ENCODE results near the gene IGBP1. TPM values are rescaled to one million over a fixed set of nuclear protein-coding genes. Genes with fewer than 3 reads are reported as not detected.

The IGBP1 gene
- polyA plus RNA-seq, 1 experiment = 68.3 TPM

DNA sequence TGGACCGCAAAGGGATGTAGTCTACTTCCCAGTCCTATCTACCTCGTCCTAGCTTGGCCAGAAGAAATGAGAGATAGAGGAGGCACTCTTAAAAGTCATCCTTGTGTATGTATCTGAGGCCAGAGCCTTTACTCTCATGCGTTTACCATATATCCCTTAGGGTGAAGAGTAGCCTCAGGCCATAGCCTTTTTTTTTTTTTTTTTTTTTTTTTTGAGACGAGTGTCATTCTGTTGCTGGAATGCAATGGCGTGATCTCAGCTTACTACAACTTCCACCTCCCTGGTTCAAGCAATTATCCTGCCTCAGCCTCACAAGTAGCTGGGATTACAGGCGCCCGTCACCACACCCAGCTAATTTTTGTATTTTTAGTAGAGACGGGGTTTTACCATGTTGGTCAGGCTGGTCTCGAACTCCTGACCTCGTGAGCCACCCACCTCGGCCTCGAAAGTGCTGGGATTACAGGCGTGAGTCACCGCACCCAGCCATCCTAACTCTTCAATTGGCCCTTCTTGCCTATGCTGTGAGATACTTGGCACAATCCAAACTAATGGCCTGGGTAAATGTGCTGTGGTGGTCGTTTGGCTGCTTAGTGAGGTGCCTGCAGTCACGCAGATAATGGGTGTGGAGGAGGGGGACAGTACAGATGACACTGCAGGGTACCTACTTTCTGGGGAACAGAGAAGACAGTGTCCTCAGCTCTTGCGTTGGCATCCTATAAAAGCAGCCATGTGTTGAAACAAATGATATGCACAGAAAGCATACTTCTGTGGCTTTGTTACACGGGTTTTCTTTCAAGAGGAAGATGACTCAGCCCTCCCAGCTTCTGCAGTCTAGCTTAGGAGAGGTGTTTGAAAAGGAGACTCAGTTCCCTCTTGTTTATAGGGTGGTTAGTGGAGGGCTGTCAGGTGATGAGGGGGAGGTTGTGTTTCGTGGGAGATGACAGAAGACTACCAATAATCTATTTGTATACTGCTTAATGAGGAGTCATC is 33.6 kb downstream of the IGBP1 start:
- H3K4me3 ChIP-seq (ENCODE audit: low read depth, low read length) = no peak overlapping the region
- H3K36me3 ChIP-seq (ENCODE audit: control insufficient read depth, insufficient read depth, low read length) = peaks cover 2% of the 10 kb centered on the region
- POLR2A ChIA-PET = interaction anchor here (0.6 kb wide), 1 partner anchor 123 kb away, joined by 4 read pairs; the partner anchor contains the start of genes KIF4A and PDZD11
- H3K27me3 ChIP-seq (ENCODE audit: control insufficient read depth, insufficient read depth, low read length) = no peaks in the 10 kb centered on the region
- no peak for TF ChIP-seq CTCF (IDR thresholded peaks at IDR 0.05; ENCODE audit: insufficient read depth, low read depth, low read length)
- DNase-seq (ENCODE audit: low read depth) = no peak
- CTCF ChIA-PET = interaction anchor here (1.2 kb wide), 1 partner anchor 33 kb away, joined by 4 read pairs; no protein-coding TSS in a partner anchor

DNA sequence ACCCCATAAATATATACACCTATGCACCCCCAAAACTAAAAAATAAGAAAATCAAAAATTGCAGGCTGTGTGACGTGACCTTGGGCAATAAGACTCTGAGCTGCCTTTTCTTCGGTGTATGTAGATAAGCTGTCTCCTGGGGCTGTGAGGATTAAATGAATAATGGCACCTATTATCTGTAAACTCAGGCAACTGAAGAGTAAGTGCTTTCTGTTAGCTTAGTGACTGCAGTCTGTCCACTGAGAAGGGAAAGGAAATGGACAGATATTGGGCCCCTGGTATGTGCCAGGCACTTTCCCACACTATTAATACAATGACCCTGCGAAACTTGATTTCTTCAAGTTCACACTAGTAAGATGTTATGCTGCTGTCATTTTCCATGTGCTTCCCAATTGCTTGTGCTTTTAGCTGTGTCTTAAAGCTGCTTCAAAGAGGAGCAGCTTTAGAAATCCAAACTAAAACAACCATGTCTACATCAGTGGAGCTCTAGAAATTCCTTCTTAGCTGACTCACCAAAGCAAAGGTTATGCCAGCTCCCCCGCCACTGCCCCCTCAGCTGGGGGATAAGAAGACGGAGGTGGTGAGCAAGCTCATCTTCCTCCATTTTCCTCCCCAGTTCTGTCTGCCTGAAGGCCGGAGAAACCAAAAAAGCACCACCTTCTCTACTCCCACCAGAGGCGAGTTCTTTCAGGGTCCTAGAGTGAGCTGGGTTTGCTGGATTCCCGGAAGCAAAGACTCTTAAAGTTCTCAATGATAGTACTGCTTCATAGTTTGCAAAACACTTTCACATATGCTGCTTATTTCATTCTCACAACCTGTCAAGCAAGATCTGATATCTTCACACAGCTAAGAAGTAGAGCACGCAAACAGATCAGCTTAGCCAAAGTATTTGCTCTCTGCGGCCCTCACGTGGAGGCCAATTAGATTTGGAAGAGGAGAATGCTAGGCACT is 35.3 kb downstream of the IGBP1 start:
- ChIA-PET CTCF (interaction anchor here (1.7 kb wide), 1 partner anchor 35 kb away, joined by 4 read pairs; no protein-coding TSS in a partner anchor), POLR2A (no interaction called here)
- Histone ChIP-seq H3K4me3 (ENCODE audit: low read depth, low read length) (no peak overlapping the region), H3K27me3 (ENCODE audit: control insufficient read depth, insufficient read depth, low read length) (no peaks in the 10 kb centered on the region), H3K36me3 (ENCODE audit: control insufficient read depth, insufficient read depth, low read length) (peaks cover 2% of the 10 kb centered on the region)
- no peak for TF ChIP-seq CTCF (IDR thresholded peaks at IDR 0.05; ENCODE audit: insufficient read depth, low read depth, low read length)
- no peak for DNase-seq (ENCODE audit: low read depth)

DNA sequence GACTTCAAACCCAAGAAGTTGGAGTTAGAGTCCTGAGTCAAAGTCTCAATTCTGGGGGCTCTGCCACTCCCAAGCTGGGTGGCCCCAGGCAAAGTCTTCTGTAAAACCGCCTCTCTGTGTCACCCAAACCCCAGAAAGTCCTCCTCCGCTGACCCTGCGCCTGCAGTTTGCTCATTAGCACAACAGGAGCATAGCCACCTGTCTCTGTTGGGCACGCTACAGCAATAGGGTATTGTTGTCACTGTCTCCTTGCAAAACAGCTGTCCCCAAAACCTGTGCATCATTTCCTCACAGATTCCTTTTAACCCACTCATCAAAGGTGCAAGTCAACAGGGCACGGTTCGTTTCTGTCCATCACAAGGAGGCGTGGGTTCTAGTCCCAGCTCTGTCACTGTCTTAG is 36.0 kb downstream of the IGBP1 start:
- ChIA-PET POLR2A (no interaction called here), CTCF (interaction anchor here (1.7 kb wide), 1 partner anchor 35 kb away, joined by 4 read pairs; no protein-coding TSS in a partner anchor)
- no peak for TF ChIP-seq CTCF (IDR thresholded peaks at IDR 0.05; ENCODE audit: insufficient read depth, low read depth, low read length)
- Histone ChIP-seq H3K4me3 (ENCODE audit: low read depth, low read length) (no peak overlapping the region), H3K27me3 (ENCODE audit: control insufficient read depth, insufficient read depth, low read length) (no peaks in the 10 kb centered on the region), H3K36me3 (ENCODE audit: control insufficient read depth, insufficient read depth, low read length) (peaks cover 2% of the 10 kb centered on the region)
- DNase-seq (ENCODE audit: low read depth) = no peak

DNA sequence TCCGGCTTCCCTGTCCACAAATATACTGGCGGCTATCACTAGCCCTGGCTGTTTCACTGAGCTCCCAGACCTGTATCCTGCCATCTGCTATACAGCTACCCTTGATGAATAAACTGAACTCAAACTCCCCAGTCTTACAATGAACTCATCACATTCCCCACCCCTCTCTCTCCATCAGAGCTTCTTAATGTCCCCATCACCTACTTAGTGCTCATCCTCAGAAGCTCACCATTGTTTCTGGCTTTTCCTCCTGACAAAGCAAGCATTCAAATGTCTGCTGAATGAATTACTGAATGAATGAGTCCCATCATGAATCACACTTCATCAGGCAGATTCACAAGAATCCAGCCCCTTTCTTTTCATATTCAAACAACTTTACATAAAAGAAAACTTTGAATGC is 38.4 kb downstream of the IGBP1 start:
- no peak for DNase-seq (ENCODE audit: low read depth)
- H3K27me3 ChIP-seq (ENCODE audit: control insufficient read depth, insufficient read depth, low read length) = no peaks in the 10 kb centered on the region
- ChIA-PET CTCF (no interaction called here), POLR2A (no interaction called here)
- no peak for TF ChIP-seq CTCF (IDR thresholded peaks at IDR 0.05; ENCODE audit: insufficient read depth, low read depth, low read length)
- H3K4me3 ChIP-seq (ENCODE audit: low read depth, low read length) = no peak overlapping the region
- H3K36me3 ChIP-seq (ENCODE audit: control insufficient read depth, insufficient read depth, low read length) = no peaks in the 10 kb centered on the region

Measured in BJ (cell line).